ENCODE measurements around the gene RNF112. TPM values are rescaled to one million over a fixed set of nuclear protein-coding genes. Genes with fewer than 3 reads are reported as not detected.

Gene RNF112
- total RNA-seq, 1 donor from 2014 or later = 26.1 TPM

- FAIRE-seq = no peak
- no peak for DNase-seq (ENCODE audit: low spot score in 2 of 2)
Measured at GRCh38 chr17:19464031-19465026, 53.3 kb downstream of the RNF112 start.

Small RNA genes lying within 50 kb of the gene (small RNA-seq; reads per million reads assigned to genes)
- not detected for gene RF00537

Other genes with a start within 250 kb of the RNF112 start
- gene EPN2, start 173.9 kb upstream of the RNF112 start, total RNA-seq = 53.0 TPM
- gene B9D1, start 48.5 kb upstream of the RNF112 start, total RNA-seq = 12.6 TPM
- gene MAPK7, start 32.7 kb upstream of the RNF112 start, total RNA-seq = 12.6 TPM
- gene MFAP4, start 24.0 kb upstream of the RNF112 start, total RNA-seq = 0.82 TPM
- 4.9 TPM for gene SLC47A1, start 122.6 kb downstream of the RNF112 start, total RNA-seq
- 67.7 TPM for gene ALDH3A2, start 237.5 kb downstream of the RNF112 start, total RNA-seq